Uterus (tissue), 2 donors: ENCODE measurements around the gene NRBF2.

Source experiments
- CTCF ChIP-seq, 4 experiments: fragments of 200-600 bp in 2 of 4; fragments of 450-650 bp in 2 of 4; sonication (generic) in 2 of 4; IDR thresholded peaks; one replicate each; pipeline ENCODE4 v1.5.1; 2016 to 2019; ENCODE audit warnings: antibody characterized with exemption in 4 of 4, mild to moderate bottlenecking in 2 of 4, moderate library complexity in 1 of 4
- POLR2A ChIP-seq, 2 donors: fragments of 450-650 bp; IDR thresholded peaks; one replicate each; pipeline ENCODE4 v1.6.1; 2016; ENCODE audit warnings: antibody characterized with exemption in 2 of 2, mild to moderate bottlenecking in 1 of 2, moderate library complexity in 1 of 2

DNA sequence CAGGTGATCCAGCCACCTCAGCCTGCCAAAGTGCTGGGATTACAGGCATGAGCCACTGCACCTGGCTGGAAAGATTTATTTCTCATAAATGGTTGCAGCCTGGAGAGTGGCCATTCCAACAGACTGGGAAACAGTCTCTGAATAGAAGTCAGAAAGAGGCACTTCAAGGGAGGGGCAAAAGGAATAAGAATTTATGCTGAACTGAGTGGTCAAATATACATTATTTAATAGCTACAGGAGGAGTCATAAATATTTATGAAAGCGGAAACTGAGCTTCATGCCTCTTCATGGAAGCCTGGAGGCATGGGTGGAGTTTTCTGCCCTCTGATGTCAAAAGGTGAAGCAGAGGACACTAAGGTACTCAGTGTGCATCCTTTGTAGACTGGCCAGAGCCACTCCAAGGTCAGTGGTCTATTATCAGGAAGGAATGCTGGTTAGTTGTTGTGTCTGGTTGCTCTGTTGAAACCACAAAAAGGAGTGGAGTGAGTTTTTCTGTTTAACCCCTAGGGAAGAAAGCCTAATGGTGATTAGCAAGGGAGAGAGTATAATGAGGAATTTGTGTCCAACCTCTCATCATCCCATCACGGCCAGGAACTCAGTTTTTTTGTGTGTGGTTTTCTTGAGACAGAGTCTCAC is 9.3 kb upstream of the NRBF2 start:
- TF ChIP-seq CTCF (IDR thresholded peaks at IDR 0.05): no peak
- no peak for TF ChIP-seq POLR2A (IDR thresholded peaks at IDR 0.05)
